Spinal cord (tissue), 10 donors: Measurements from ENCODE around the gene STRA6. TPM values are rescaled to one million over a fixed set of nuclear protein-coding genes. Genes with fewer than 3 reads are reported as not detected.

Experiments
- DNase-seq, 6 donors: peaks; one replicate each; pipeline versions ENCODE4 v3.0.0 to v3.0.0-alpha.2; 2013 to 2015; ENCODE audit warnings: low spot score in 6 of 6, low read depth in 4 of 6
- H3K27ac ChIP-seq: one replicate; pipeline ENCODE4 v1.5.1; 2013; ENCODE audit warnings: low read depth, low read length, control low read depth
- H3K27me3 ChIP-seq: one replicate; pipeline ENCODE4 v1.6.1; 2013; ENCODE audit warnings: low read length; ENCODE audit not compliant: control insufficient read depth, insufficient read depth
- H3K36me3 ChIP-seq: one replicate; pipeline ENCODE4 v1.6.1; 2013; ENCODE audit warnings: low read length; ENCODE audit not compliant: control insufficient read depth, insufficient read depth
- H3K4me1 ChIP-seq: one replicate; pipeline ENCODE4 v1.6.1; 2013; ENCODE audit warnings: low read length; ENCODE audit not compliant: control insufficient read depth, insufficient read depth
- H3K4me3 ChIP-seq: one replicate; pipeline ENCODE4 v1.5.1; 2013; ENCODE audit warnings: low read depth, low read length, control low read depth
- H3K9me3 ChIP-seq: one replicate; pipeline ENCODE4 v1.6.1; 2013; ENCODE audit warnings: low read length; ENCODE audit not compliant: control insufficient read depth, insufficient read depth
- WGBS: methylation state at CpG from one replicate; pipeline ENCODE4 v1.1.5; 2013; ENCODE audit warnings: missing lambda C conversion rate; ENCODE audit not compliant: insufficient coverage; 5-methylcytosine and 5-hydroxymethylcytosine counted together
- polyA plus RNA-seq, 2 donors: library from polyadenylated mRNA; unstranded; fragments of 120-200 nt; gene quantifications; one replicate each; pipeline ENCODE4 v1.2.1, GENCODE V29; 2013; ENCODE audit not compliant: insufficient read length in 2 of 2
- small RNA-seq: library from RNA; depleted of rRNA; stranded (forward); fragments of <200 nt; gene quantifications from one replicate; pipeline ENCODE3, GENCODE V24; 2014; ENCODE audit warnings: low replicate concordance
- total RNA-seq, 2 donors: library from RNA; depleted of rRNA in 1 of 2; stranded (reverse); fragments of 120-200 nt in 1 of 2; fragments of >200 nt in 1 of 2; gene quantifications; one replicate each; pipeline versions ENCODE4 v1.2.3 to v1.2.4, GENCODE V29; 2013 to 2014
- donor health status: healthy.

Gene STRA6
- total and polyA plus RNA-seq, 4 donors: 9.4 to 69.0 (median 30.1) TPM

DNA sequence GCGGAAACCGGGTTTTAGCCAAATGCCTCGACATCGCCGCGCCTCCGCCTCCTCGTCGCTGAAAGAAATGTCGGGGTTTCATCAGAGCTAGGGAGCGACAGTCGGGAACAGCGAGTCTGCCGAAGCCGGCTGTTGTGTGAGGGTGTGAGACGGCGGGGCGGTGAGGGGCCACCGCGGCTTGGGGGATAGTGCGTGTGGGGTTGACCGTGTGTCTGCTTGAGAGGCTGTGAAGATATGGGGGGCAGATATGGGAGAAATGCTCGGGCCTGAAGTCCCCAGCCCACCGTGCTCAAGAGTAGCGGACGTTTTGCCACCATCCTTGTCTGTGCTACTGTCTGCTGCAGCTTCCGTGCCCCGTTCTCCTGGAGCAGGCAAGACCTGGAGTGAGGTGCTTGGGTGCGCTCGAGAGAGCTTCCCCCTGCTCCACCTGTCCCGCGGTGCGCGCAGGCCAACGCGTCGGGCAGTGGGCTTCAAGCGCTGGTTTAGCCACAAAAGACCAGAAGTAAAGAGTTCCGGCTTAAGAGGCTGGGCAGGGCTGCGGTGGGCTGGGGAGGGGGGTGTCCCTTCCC is 72.9 kb downstream of the STRA6 start:
- 3% methylated on average over 34 of the region's 40 CpGs for WGBS
- H3K27ac ChIP-seq: peak overlapping the region; percentile 52
- H3K4me3 ChIP-seq: peak overlapping the region; percentile 45
- no peaks in the 10 kb centered on the region for H3K9me3 ChIP-seq
- peak in 2 of 6 donors; percentile 54 to 79 for DNase-seq
- H3K27me3 ChIP-seq: peaks cover 84% of the 10 kb centered on the region
- H3K4me1 ChIP-seq: peaks cover 69% of the 10 kb centered on the region
- H3K36me3 ChIP-seq: peaks cover 11% of the 10 kb centered on the region

Small RNA genes within 50 kb of the gene (small RNA-seq; reads per million reads assigned to genes)
- not detected for gene RF00017

Other genes with a start within 250 kb of the STRA6 start
- 10 to 100 TPM; 26.8 to 32.0 TPM for gene STOML1, start 210.5 kb downstream of the STRA6 start, total RNA-seq
- 10 to 100 TPM; 57.5 to 57.9 TPM for gene STOML1, start 210.5 kb downstream of the STRA6 start, polyA plus RNA-seq
- gene PML, start 208.1 kb downstream of the STRA6 start, total RNA-seq: 10 to 100 TPM; 13.5 to 14.6 TPM
- gene PML, start 208.1 kb downstream of the STRA6 start, polyA plus RNA-seq: 10 to 100 TPM; 25.4 to 29.4 TPM
- under 1 TPM; 0.28 to 0.59 TPM for gene GOLGA6A, start 120.2 kb downstream of the STRA6 start, total RNA-seq
- gene GOLGA6A, start 120.2 kb downstream of the STRA6 start, polyA plus RNA-seq: under 1 TPM in 1 of 2 donors, not detected in 1; 0.21 TPM
- 1 to 10 TPM; 5.2 to 7.1 TPM for gene ISLR2, start 72.2 kb downstream of the STRA6 start, total RNA-seq
- 10 to 100 TPM; 15.4 to 16.7 TPM for gene ISLR2, start 72.2 kb downstream of the STRA6 start, polyA plus RNA-seq
- gene ISLR, start 29.1 kb downstream of the STRA6 start, total RNA-seq: 100 to 1,000 TPM in 1 of 2 donors, 10 to 100 TPM in 1; 80.7 to 391 TPM
- gene ISLR, start 29.1 kb downstream of the STRA6 start, polyA plus RNA-seq: 100 to 1,000 TPM in 1 of 2 donors, 10 to 100 TPM in 1; 59.5 to 195 TPM
- gene CCDC33, start 33.5 kb upstream of the STRA6 start, total RNA-seq: 1 to 10 TPM in 1 of 2 donors, under 1 TPM in 1; 0.99 to 7.4 TPM
- gene CCDC33, start 33.5 kb upstream of the STRA6 start, polyA plus RNA-seq: 1 to 10 TPM; 2.3 to 3.0 TPM
- gene CYP11A1, start 164.9 kb upstream of the STRA6 start, total RNA-seq: 1 to 10 TPM in 1 of 2 donors, under 1 TPM in 1; 0.89 to 1.9 TPM
- 1 to 10 TPM; 1.7 to 2.1 TPM for gene CYP11A1, start 164.9 kb upstream of the STRA6 start, polyA plus RNA-seq
- gene SEMA7A, start 231.2 kb upstream of the STRA6 start, total RNA-seq: 10 to 100 TPM; 12.3 to 30.9 TPM
- gene SEMA7A, start 231.2 kb upstream of the STRA6 start, polyA plus RNA-seq: 10 to 100 TPM; 39.4 to 45.1 TPM